ENCODE measurements around the gene KCTD11.

DNA sequence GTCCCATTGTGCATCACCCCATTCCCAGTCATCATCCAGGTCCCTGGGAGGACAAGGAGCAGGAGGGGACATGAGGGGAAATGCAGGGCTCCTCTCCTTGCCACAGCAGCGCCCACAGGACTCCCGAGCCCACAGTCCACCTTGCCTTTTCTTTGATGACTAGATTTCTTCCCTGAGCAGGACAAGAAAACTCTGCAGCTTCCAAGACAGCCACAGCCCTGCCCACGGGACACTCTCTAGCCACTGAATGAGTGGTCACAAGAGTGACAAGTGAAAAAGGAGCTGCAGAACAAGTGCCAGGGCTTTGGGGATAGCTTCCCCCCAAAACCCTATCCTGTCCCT is 27.6 kb upstream of the KCTD11 start:
- no peak for TF ChIP-seq POLR2AphosphoS5 (IDR thresholded peaks at IDR 0.05; ENCODE audit: low read depth, low read length)
- no peak; the same call in 1 of the 2 replicates for TF ChIP-seq CTCF (IDR thresholded peaks at IDR 0.05)
- TF ChIP-seq, protein P1, sequence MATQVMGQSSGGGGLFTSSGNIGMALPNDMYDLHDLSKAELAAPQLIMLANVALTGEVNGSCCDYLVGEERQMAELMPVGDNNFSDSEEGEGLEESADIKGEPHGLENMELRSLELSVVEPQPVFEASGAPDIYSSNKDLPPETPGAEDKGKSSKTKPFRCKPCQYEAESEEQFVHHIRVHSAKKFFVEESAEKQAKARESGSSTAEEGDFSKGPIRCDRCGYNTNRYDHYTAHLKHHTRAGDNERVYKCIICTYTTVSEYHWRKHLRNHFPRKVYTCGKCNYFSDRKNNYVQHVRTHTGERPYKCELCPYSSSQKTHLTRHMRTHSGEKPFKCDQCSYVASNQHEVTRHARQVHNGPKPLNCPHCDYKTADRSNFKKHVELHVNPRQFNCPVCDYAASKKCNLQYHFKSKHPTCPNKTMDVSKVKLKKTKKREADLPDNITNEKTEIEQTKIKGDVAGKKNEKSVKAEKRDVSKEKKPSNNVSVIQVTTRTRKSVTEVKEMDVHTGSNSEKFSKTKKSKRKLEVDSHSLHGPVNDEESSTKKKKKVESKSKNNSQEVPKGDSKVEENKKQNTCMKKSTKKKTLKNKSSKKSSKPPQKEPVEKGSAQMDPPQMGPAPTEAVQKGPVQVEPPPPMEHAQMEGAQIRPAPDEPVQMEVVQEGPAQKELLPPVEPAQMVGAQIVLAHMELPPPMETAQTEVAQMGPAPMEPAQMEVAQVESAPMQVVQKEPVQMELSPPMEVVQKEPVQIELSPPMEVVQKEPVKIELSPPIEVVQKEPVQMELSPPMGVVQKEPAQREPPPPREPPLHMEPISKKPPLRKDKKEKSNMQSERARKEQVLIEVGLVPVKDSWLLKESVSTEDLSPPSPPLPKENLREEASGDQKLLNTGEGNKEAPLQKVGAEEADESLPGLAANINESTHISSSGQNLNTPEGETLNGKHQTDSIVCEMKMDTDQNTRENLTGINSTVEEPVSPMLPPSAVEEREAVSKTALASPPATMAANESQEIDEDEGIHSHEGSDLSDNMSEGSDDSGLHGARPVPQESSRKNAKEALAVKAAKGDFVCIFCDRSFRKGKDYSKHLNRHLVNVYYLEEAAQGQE (IDR thresholded peaks at IDR 0.05; ENCODE audit: insufficient read depth in 1 of 2, low read depth in 2 of 2, low read length in 1 of 2) = no peak
- no peak for TF ChIP-seq TCF7L2 (IDR thresholded peaks at IDR 0.05; ENCODE audit: low read depth, low read length)
- no peak for TF ChIP-seq SIN3A (IDR thresholded peaks at IDR 0.05; ENCODE audit: borderline replicate concordance, insufficient read depth, low read depth, low read length)
